Measurements from ENCODE around the gene PPP1R9B.

DNA sequence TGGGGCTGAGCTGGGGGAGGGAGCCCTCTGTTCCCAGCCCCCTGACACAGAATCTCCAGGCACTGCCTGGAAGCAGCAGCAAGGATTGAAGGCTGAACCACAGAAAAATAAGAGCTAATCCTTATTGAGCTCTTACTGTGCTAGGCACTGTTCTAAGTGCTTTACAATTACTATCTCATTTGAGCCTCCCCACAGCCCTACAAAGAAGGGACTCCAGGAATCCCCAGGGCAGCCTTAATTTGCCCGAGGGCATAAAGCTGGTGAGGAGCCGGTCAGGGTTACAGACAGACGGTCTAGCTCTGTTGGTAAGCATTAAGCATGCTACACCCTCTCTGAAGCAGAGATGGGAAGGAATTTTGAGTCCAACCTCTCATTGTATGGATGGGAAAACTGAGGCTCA, 27.5 kb downstream of the PPP1R9B start:
- TF ChIP-seq, protein P1, sequence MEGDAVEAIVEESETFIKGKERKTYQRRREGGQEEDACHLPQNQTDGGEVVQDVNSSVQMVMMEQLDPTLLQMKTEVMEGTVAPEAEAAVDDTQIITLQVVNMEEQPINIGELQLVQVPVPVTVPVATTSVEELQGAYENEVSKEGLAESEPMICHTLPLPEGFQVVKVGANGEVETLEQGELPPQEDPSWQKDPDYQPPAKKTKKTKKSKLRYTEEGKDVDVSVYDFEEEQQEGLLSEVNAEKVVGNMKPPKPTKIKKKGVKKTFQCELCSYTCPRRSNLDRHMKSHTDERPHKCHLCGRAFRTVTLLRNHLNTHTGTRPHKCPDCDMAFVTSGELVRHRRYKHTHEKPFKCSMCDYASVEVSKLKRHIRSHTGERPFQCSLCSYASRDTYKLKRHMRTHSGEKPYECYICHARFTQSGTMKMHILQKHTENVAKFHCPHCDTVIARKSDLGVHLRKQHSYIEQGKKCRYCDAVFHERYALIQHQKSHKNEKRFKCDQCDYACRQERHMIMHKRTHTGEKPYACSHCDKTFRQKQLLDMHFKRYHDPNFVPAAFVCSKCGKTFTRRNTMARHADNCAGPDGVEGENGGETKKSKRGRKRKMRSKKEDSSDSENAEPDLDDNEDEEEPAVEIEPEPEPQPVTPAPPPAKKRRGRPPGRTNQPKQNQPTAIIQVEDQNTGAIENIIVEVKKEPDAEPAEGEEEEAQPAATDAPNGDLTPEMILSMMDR (IDR thresholded peaks at IDR 0.05): no peak
- TF ChIP-seq POLR2A (IDR thresholded peaks at IDR 0.05; ENCODE audit: low read depth) (no peak), POLR2AphosphoS5 (IDR thresholded peaks at IDR 0.05) (no peak), EP300 (IDR thresholded peaks at IDR 0.05) (no peak)

Data from esophagus muscularis mucosa (tissue), 4 donors.